ENCODE measurements around the gene GRB10.

The GRB10 gene

GRCh38 chr7:50662996-50663395, 119.7 kb downstream of the GRB10 start:
- no peak overlapping the region for H3K4me3 ChIP-seq (ENCODE audit: low read depth, low read length)
- DNase-seq (ENCODE audit: low read depth): no peak
- TF ChIP-seq CTCF (IDR thresholded peaks at IDR 0.05; ENCODE audit: low read depth, low read length, missing control alignments): no peak

- DNase-seq (ENCODE audit: low read depth): no peak
- TF ChIP-seq CTCF (IDR thresholded peaks at IDR 0.05; ENCODE audit: low read depth, low read length, missing control alignments): no peak
- H3K4me3 ChIP-seq (ENCODE audit: low read depth, low read length): no peak overlapping the region
Observed at GRCh38 chr7:50662041-50662694, 120.5 kb downstream of the GRB10 start.

- no peak overlapping the region for H3K4me3 ChIP-seq (ENCODE audit: low read depth, low read length)
- peak; percentile 35 for DNase-seq (ENCODE audit: low read depth)
- TF ChIP-seq CTCF (IDR thresholded peaks at IDR 0.05; ENCODE audit: low read depth, low read length, missing control alignments): no peak
Observed at GRCh38 chr7:50661345-50662040, 121.2 kb downstream of the GRB10 start.

GRCh38 chr7:50660830-50661175, 121.9 kb downstream of the GRB10 start:
- no peak for DNase-seq (ENCODE audit: low read depth)
- no peak overlapping the region for H3K4me3 ChIP-seq (ENCODE audit: low read depth, low read length)
- TF ChIP-seq CTCF (IDR thresholded peaks at IDR 0.05; ENCODE audit: low read depth, low read length, missing control alignments): no peak

GRCh38 chr7:50660040-50660829, 122.5 kb downstream of the GRB10 start:
- H3K4me3 ChIP-seq (ENCODE audit: low read depth, low read length): no peak overlapping the region
- DNase-seq (ENCODE audit: low read depth): no peak
- TF ChIP-seq CTCF (IDR thresholded peaks at IDR 0.05; ENCODE audit: low read depth, low read length, missing control alignments): no peak

- no peak for DNase-seq (ENCODE audit: low read depth)
- TF ChIP-seq CTCF (IDR thresholded peaks at IDR 0.05; ENCODE audit: low read depth, low read length, missing control alignments): no peak
Observed at GRCh38 chr7:50659329-50659965, 123.2 kb downstream of the GRB10 start.

More at GRCh38 chr7:50659329-50659965, 123.2 kb downstream of the GRB10 start:
- no peak overlapping the region for H3K4me3 ChIP-seq (ENCODE audit: low read depth, low read length)

All from GM12864 (cell line).